ENCODE measurements around the gene FAM110C.
A peak's percentile ranks its signal among the peaks of the same experiment; 100 is the strongest.
"Not testable (repeated sequence)": the region's sequence is repeated elsewhere in the genome, so short reads cannot be mapped to it uniquely, and the experiment has no call there.

The FAM110C gene

DNA sequence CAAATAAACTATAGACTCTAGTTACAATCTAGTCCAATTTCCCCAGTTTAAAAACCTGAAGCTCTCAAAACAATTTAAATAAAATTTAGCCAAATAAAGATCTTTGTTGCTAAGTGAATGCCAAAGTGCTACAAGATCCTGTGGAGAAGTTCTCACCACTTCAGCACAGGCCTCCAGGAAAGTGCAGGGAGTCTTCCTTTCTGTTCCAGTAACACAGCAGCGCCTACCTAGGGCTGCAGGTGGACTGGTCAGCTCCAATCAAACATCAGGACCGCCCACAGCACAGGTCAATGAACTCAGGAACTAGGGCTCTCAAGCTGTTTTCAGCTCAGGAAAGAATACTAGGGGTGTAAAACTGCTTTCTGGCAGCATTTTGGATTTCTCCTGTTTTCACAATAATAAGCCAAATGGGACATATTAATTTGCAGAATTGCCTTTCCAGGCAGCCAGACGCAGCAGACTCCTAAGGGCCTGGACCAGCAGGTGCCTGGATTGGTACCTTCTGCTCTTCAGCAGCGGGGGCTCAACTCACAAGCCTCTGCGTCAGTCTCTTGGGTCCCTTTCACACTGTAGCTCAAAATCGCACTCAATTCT lies 1.5 kb downstream of the FAM110C start:
- DNase-seq (ENCODE audit: low read depth, low spot score), result no peak

DNA sequence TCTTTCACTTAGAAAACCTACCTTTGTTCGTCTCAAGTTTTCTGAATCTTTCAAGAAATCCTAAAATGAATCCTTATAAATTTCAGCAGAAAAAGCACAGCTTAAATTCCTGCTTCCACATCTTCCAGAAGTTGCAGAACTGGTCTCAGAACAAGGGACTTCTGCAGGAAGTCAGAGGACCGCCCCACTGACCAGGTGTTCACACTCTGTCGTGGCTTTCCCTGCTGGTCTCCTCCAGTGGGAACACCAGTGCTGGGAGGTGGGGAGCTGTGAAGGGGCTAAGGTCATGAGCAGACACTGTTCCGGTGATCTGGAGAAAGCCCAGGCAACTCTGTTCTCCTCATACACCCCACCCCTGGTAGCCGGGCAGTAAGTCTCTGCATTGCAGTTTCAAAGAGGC lies 3.5 kb downstream of the FAM110C start:
- DNase-seq (ENCODE audit: low read depth, low spot score), result no peak

DNA sequence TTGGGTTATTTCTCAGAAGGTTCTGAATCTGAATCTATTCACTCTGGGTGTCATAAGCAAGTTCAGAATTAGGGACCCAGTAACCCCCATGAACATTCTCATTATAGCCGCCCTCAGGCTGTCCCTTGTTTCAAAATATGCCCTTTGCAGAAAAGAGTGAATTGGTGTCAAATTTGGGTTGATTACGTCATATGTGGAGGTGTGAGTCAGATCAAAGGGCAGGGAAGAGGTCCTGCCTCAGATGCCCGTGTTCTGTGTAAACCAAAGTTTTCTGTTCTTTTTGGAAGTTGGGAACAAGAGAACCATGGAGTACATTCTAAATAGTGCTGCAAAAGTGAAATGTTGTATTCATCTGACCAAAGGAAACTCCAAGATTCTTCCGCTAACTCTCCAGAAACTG lies 5.8 kb downstream of the FAM110C start:
- no peak for DNase-seq (ENCODE audit: low read depth, low spot score)

DNA sequence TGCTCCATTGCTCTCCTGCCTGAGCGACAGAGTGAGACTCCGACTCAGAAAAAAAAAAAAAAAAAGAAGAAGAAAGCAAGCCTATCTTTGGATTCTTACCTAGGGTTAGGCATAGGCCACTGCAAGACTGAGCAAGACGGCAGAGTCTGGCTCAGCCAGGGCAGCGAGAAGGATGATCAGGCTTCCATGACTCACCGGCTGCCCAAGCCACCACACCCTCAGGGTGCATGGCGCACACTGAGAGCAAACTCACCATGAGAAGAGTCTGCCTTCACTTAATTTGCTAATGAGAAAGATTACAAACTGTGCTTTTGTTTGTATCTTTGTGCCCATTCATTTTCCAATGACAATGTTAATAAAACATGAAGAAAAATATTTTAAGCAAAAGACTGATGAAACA lies 8.2 kb downstream of the FAM110C start:
- DNase-seq (ENCODE audit: low read depth, low spot score), result no peak

DNA sequence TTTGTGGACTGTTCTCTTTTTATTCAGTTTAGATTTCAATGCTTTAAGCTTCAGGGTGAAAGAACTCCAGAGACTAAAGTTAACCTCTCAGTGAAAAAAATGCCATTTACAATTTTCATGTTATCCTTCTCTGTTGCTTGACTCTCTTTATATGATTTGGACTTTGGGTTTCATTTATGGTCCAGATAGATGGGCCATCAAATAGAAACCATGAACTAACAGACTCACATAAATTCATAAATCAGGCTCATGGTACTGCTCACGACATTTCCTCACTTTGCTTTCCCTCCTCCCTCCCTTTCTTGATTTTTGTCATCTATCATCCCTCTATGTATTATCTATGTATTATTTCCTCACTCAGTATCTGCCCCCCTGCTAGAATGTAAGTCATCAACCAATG lies 10.0 kb downstream of the FAM110C start:
- no peak for DNase-seq (ENCODE audit: low read depth, low spot score)

DNA sequence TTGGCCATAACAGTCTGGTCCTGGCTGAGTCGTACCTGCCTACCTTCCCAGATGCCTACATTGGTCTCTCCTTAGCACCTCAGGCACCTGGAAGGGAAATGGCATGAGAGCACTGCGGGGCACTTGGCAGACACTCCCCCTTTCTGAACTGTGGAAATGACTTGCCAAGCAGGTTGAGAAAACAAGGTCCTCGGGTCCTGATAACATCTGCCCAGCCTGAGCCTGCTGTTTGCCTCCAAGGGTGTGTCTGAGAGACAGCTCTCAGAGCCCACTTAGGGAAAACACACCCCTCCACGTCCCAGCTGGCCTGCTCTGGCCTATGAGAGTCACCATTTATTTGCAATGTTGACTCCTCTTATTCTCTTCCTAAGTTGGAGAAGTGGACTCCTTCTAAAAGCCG lies 10.5 kb downstream of the FAM110C start:
- no peak for DNase-seq (ENCODE audit: low read depth, low spot score)

DNA sequence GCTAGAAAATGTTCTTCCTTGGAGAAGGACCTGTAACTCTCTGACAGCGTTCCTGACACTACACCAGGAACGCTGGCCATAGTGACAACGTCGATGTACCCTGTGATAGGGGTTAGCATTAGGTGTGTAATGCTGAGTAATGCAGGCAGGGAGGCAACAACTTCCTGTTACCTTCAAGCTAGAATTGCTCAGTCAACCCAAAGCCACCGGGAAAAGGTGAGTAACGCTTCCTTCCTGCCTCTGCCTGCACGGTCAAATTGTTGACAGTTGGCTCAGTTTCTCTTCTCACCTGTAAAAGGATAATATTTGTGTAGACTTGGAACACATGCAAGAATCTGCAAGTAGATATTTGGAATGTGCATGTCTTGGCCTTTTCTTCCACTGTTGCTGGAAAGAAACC lies 12.7 kb downstream of the FAM110C start:
- DNase-seq (ENCODE audit: low read depth, low spot score), result no peak

DNA sequence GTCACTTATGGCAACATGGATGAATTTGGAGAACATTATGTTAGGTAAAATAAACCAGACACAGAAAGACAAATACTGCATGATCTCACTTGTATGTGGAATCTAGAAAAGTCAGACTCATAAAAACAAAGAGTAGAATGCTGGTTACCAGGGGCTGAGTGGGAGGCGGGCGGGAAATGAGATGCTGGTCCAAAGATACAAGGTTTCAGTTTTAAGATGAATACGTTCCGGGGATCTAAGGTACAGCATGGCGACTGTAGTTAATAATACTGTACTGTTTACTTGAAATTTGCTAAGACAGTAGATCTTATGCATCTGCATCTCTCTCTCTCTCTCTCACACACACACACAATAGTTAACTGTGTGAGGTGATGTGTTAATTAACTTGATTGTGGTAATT lies 14.2 kb downstream of the FAM110C start:
- no peak for DNase-seq (ENCODE audit: low read depth, low spot score)

DNA sequence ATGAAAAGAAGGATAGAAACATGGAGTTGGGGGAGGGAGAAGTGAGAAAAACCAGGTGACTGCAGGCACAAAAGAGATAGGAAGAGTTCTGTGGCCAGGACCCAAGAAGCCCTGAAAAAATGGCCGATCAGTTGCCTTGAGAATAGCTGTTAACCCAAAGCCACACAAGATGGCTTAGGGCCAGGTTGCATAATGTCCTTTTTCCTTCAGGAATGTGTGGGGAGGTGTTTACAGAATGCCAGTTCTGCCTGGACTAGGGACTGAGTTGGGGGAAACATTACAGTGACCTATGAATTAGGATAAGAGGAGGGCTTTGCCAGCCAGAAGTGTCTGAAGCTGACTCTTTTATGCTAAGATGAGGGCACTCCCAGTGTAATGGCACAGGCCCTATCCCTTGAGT lies 17.1 kb downstream of the FAM110C start:
- DNase-seq (ENCODE audit: low read depth, low spot score), result peak; percentile 15

DNA sequence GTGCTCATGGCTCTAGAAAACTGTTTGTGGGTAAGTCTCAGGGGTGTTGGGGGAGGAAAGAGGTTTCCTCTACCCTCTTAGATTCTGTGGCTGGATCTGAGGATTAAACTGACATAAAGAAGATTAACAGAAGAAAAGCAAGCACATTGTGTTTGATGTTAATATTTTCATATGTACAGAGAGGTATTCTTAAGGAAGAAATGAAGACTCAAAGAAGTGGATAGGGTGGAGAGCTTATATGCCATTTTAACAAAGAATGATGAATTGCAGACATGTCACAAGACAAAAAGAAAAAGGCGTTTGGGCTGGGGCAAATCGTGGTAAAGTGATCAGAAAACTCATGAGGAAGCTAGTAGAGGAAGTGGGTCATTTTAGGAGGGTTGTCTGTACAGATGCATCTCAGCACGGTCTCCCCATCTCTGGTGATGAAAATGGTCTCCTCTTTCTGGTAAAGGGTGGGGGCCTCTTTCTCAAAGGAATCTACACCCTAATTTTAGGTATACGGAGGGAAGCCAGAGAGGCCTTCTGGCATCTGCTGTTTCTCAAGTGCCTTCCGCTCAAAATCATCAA lies 17.8 kb downstream of the FAM110C start:
- DNase-seq (ENCODE audit: low read depth, low spot score), result no peak

DNA sequence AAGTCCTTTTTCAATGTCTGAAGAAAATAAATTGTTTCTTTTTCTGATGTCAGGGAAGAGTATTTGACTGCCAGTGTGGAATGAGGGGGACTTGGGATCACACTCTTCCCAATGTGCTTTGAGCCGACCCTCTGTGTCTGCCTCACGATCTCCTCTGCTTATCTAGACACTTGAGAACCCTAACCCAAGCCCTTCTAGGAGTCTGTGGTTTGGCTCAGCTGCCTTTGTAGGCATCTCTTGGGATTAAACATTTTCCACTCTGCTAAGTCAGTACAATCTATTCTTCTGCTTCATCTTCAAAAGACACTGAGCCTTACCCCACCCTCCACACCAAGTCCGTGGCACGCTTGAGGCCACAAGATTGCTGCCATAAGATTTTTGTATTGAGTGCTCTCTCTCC lies 19.4 kb downstream of the FAM110C start:
- no peak for DNase-seq (ENCODE audit: low read depth, low spot score)

DNA sequence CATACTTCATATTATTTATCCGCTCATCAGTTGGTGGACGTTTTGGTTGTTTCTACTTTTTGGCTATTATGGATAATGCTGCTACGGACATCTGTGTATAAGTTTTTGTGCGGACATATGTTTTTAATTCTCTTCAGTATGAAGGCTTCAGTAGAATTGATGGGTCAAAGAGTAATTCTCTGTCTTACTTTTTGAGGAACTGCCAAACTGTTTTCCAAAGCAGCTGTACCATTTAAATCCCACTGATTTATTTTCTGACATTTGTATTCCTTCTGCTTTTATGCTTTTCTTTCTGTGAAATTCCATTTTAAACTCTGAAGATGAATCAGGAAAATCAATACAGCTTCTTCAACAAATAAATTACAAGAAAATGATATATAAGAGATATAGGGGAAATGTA lies 20.8 kb downstream of the FAM110C start:
- DNase-seq (ENCODE audit: low read depth, low spot score), result no peak

DNA sequence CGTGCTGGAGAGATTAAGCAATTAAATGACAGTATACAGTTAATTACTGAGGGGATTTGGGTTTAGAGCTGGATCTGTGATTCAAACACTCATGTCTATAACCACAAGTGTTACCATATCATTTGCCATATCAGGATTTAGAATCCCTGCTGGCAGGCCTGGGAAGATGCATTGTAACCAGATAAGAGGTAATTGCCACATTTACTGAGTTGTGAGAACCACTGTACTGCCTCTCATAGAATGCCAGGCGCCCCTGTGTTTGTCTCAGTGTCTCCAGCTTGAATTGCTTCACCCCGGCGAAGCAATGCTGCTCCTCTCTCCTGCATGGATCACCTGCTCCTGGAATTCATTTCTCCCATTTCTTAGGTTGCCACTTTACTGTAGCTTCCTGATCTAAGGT lies 21.7 kb downstream of the FAM110C start:
- not testable (repeated sequence) for DNase-seq (ENCODE audit: low read depth, low spot score)

DNA sequence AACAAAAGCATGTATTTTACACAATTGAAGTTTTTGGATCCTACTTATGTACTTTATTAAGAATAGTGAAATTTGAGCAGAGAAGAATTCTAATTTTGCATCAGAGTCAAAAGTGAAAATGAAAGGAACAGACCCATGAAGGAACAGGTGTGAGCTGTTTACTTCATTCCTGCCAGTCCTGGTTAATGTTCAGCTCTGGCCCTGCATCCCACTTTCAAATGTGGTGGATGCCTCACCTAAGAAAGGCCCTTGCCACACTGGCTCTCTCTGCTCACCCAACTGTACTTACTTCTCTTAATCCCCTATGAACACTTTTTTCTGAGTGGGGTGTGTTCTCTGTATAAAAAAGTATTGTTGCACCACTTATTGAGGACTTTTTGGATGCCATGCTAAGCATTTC lies 22.2 kb downstream of the FAM110C start:
- DNase-seq (ENCODE audit: low read depth, low spot score), result no peak

DNA sequence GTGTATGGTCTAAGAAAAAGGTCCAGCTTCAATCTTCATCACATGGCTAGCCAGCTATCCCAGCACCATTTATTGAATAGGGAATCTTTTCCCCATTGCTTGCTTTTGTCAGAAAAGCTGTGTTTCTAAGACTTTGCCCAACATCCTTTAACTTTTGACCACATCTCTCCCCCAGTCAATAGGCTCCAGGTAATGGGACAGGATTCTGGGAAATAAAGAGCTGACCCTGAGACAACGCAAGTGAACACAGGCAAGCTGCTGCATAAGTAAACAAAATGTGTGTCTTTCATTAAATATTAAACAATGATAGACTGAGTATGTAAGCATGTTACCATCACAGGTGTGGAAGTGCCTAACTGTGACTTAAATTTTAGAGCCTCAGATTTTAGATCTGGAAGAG lies 23.0 kb downstream of the FAM110C start:
- no peak for DNase-seq (ENCODE audit: low read depth, low spot score)

DNA sequence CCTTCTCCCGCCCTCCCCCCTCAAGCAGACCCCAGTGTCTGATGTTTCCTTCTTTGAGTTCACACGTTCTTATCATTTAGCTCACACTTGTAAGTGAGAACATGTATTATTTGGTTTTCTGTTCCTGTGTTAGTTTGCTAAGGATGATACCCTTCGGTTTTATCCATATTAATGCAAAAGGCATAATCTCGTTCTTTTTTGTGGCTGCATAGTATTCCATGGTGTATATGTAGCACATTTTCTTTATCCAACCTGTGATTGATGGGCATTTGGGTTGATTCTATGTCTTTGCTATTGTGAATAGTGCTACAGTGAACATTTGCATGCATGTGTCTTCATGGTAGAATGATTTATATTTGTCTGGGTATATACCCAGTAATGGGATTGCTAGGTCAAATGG lies 24.1 kb downstream of the FAM110C start:
- not testable (repeated sequence) for DNase-seq (ENCODE audit: low read depth, low spot score)

DNA sequence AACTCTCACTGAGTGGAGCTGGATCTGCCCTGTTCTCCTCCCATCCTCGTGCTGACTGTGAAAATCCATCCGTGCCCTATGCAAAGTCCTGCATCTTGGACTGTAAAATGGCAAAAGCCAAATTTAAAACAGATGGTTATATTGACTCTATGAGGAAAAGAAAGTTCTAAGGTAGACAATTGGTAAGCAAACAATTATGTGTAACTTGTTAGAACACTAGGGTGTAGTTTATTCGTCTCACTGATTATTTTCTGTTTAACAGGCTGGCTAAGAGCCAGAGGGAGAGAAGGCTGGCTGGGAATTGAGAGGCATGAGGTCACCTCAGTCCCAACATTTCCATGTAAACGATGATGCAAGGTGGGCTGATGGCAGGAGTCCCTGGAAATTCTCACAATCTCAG lies 26.0 kb downstream of the FAM110C start:
- not testable (repeated sequence) for DNase-seq (ENCODE audit: low read depth, low spot score)

DNA sequence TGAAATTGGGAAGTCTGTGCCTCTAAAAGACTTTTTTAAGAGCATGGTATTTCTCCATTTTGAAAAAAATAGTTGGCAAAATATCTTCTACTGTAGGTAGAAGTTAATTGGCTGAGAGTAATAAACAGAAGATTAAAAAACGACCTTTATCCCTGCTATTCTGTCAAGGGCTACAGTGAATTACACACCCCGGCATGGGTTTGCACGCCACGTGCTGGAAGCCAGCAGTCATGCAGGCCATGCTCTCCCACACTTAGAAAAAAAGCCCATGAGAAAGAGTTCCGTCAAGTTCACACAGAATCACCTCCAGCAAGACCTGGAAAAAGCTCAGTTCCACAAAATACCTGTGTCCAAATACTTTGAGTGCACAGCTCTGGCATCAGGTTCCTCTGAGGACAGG lies 26.8 kb downstream of the FAM110C start:
- DNase-seq (ENCODE audit: low read depth, low spot score), result no peak

DNA sequence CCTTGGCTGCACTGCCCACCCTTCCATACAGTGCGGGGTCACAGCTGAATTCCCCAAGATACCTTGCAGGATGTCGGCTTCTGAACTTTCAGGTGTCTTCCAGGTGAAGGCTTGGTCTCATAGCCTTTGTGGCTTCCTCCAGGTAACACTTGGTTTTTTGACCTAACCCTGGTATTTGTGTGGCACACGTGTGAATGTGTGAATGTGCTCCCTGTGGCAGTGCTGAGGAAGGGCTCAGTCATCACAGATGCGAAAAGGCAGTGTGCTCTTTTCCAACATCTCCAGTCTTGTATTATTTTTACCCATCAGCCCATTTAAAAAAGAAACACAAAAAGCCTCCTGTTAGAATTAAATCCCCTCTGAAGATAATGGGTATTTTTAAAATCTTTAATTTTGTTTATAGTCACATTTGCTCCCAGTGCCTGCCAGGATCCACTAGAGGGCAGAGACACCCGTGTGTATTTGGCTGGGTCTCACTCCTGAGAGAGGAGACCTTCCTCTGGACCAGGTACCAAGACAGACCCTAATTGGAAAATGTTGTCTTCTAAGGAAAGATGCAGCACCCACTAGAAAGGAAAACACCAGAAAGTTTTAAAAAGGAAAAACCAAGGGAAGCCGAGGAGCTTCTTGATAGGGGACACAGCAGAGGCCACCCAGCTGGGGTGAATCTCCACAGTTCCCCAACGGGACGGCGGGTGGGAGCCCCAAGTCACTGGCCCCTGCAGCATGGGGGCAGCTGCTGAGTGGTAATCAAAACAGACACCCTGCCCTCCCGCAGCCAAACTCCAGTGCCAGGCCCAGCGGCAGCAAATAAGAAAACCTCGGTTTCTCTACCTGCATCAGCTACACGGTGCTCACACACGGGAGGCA lies 27.7 kb downstream of the FAM110C start:
- DNase-seq (ENCODE audit: low read depth, low spot score), result peak; percentile 11

DNA sequence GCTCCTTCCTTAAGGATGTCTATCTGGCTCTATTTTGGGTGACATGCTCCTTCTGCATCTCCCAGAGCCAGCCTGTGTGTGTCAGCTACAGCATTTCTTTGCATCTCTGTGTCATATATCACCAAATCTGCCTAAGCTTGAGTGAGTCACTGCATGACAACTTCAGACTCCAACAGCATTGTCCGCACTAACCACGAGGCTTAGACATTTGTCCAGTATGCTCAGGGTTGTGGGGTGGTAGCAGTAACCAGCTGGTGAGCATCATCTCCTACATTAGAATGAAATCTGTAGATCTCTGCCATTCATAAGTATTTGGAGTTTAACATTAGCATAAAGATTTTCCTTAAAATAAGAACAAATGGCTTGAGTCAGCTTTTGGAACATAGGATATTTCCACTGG lies 30.4 kb downstream of the FAM110C start:
- DNase-seq (ENCODE audit: low read depth, low spot score), result not testable (repeated sequence)

DNA sequence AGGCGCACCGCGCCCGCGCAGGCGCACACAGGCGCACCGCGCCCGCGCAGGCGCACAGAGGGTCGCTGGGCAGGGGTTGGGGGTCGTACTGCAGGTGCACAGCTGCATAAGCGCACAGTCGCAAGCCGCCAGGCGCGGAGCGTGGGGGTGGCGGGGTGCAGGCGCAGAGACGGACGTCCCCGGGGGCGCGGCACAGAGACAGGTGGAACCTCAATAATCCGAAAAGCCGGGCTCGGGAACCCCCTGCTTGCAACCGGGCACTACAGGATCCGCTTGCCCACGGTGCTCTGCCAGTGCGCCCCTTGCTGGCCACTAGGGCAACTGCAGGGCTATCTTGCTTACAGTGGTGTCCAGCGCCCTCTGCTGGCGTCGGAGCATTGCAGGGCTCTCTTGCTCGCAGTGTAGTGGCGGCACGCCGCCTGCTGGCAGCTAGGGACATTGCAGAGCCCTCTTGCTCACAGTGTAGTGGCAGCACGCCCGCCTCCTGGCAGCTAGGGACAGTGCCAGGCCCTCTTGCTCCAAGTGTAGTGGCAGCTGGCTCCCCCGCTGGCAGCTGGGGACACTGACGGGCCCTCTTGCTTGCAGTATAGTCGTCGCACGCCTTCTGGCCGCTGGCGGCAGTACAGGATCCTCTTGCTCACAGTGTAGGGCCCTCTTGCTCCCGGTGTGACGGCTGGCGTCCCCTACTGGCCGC lies 34.9 kb downstream of the FAM110C start:
- peak; percentile 30 for DNase-seq (ENCODE audit: low read depth, low spot score)

DNA sequence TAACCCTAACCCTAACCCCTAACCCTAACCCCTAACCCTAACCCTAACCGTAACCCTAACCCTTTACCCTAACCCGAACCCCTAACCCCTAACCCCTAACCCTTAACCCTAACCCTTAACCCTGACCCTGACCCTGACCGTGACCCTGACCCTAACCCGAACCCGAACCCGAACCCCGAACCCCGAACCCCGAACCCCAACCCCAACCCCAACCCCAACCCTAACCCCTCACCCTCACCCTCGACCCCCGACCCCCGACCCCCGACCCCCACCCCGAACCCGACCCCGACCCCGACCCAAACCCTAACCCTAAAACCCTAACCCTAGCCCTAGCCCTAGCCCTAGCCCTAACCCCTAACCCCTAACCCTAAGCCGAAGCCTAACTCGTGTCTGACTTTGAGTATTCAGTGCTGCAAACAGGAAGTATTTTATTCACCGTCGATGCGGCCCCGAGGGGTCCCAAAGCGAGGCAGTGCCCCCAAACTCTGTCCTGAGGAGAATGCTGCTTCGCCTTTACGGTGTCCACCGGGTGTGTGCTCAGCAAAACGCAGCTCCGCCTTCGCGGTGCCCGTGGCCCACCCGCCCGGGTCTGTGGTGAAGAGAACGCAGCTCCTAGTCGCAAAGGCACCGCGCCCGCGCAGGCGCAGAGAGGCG lies 36.0 kb downstream of the FAM110C start:
- peak; percentile 8 for DNase-seq (ENCODE audit: low read depth, low spot score)
